Astrocyte of the spinal cord (primary cell): ENCODE results near the gene FOXN3.

ENCODE experiments used
- DNase-seq: peaks from one replicate; pipeline ENCODE4 v3.0.0; 2011; ENCODE audit warnings: low read depth, low spot score
- H3K4me3 ChIP-seq: 2 replicates; pipeline ENCODE4 v1.5.1; 2011; ENCODE audit warnings: low read depth, mild to moderate bottlenecking, low read length, moderate library complexity
- in situ Hi-C: cut with HindIII; loops from 2 replicates; pipeline ENCODE4 v1.10.0; 2017; ENCODE audit warnings: low sequenced_read_pairs
- TF ChIP-seq, protein P1 (sequence below): IDR thresholded peaks from 2 replicates; pipeline ENCODE4 v1.5.1; 2012; ENCODE audit warnings: low read depth, mild to moderate bottlenecking, low read length, inconsistent platforms

The FOXN3 gene

DNA sequence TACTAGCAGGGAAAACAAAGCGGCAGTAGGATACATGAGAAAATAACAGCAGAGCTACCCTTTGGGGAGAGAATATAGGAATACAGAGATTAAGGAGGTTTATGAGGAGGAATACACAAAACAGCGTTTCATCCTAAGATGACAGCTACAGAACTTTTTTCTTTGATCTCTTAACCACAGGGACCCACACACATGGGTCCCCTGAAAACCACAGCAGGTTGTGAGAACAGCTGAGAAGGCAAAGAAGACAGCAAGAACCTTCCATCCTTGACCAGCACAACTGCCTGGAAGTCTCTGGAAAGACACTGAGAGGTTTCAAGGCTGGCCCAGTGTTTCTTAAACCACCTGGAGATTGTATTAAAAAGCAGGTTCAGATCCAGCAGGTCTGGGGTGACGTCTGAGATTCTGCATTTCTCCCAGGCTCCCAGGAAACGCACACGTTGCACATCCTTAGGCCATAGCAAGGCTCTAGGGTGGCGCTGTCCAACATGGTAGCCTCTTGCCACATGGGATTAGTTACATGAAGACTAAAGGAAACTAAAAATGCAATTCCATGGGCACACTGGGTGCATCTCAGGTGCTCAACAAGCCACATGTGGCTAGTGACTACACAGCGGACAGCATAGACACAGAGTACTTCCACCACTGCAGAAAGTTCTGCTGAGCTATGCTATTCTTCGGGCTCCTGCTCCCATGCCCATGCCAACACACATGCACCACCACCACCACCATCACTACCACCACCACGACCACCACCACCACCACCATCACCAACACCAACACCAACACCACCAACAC is 92.3 kb downstream of the FOXN3 start:
- in situ Hi-C loops = no loop called here
- no peak overlapping the region for H3K4me3 ChIP-seq
- TF ChIP-seq, protein P1, sequence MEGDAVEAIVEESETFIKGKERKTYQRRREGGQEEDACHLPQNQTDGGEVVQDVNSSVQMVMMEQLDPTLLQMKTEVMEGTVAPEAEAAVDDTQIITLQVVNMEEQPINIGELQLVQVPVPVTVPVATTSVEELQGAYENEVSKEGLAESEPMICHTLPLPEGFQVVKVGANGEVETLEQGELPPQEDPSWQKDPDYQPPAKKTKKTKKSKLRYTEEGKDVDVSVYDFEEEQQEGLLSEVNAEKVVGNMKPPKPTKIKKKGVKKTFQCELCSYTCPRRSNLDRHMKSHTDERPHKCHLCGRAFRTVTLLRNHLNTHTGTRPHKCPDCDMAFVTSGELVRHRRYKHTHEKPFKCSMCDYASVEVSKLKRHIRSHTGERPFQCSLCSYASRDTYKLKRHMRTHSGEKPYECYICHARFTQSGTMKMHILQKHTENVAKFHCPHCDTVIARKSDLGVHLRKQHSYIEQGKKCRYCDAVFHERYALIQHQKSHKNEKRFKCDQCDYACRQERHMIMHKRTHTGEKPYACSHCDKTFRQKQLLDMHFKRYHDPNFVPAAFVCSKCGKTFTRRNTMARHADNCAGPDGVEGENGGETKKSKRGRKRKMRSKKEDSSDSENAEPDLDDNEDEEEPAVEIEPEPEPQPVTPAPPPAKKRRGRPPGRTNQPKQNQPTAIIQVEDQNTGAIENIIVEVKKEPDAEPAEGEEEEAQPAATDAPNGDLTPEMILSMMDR = no peak
- DNase-seq = no peak

DNA sequence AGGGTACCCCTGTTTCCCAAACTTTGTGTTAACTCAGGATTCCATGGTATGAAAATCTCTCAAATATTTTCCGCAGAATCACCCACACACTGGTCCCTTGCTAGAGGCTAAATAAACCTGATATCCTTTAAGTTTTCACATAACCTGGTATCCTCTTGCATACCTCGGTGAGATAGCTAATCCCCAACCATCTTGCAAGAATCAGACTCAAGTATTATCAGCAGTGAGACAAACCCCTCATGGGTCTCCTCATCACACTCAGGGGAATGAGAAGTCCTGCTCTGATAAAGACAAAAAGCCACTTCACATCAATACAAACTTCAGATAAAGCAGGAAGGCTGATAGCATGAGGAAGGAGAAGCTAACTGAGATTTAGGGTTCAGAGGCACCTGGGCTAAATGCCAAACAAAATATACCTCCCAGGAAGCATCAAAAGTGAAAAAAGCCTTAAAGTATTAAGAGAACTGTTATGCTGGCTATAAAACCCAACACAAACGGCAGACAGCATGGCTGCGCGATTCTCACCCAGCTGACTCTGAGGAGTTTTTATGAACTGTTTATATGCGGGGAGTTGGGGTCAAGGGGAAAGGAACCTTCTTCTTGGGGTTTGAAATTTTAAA is 96.5 kb downstream of the FOXN3 start:
- in situ Hi-C loops = no loop called here
- no peak overlapping the region for H3K4me3 ChIP-seq
- TF ChIP-seq, protein P1 = no peak
- DNase-seq = peak; percentile 49

DNA sequence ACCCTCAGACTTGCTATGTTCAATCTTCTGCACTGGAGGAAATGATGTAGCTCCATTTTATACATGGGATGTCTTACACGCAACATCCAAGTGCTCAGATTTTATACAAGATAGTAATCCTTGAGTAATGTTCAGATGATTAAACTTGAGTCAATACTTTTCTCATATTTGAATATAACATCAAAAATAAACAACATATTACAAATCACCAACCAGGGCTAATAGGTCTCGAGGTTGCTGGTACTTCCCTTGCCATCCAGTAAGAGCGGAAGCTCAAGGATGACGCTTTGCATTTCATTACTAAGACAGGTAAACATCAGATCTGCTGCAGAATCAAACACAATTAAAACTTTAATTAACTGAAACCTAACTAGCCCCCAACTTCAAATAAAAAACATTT is 97.3 kb downstream of the FOXN3 start:
- TF ChIP-seq, protein P1 = no peak
- in situ Hi-C loops = no loop called here
- no peak for DNase-seq
- H3K4me3 ChIP-seq = no peak overlapping the region

DNA sequence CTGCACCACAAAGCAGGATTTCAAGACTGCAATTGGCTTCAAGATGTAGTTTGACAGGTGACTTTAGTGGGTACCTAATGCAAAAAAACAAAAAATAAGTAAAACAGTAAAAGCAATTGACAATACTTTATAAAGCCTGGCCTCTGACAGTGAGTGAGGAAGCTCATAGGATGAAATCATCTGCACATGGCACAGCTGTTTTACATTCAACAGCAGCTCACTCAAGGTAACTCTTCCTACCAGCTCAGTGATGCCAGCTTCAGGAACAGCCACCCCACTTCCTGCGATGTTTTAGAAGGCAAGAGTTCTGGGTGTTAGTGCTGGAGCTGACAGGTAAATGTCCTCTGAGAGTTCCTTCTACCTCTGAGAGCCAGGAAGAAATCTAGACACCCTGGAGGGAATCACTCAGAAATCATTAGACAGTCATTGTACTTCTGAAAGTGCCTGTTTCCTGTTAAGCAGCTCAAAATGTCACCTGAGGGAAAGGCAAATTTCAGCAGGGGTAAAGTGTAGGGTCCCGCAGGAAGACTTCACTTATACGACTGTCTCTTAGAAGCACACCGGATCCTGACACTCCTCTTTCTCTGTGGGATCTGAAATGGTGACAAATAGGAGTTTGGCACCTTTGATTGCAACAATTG is 99.9 kb downstream of the FOXN3 start:
- in situ Hi-C loops = no loop called here
- no peak for DNase-seq
- TF ChIP-seq, protein P1 = no peak
- no peak overlapping the region for H3K4me3 ChIP-seq

DNA sequence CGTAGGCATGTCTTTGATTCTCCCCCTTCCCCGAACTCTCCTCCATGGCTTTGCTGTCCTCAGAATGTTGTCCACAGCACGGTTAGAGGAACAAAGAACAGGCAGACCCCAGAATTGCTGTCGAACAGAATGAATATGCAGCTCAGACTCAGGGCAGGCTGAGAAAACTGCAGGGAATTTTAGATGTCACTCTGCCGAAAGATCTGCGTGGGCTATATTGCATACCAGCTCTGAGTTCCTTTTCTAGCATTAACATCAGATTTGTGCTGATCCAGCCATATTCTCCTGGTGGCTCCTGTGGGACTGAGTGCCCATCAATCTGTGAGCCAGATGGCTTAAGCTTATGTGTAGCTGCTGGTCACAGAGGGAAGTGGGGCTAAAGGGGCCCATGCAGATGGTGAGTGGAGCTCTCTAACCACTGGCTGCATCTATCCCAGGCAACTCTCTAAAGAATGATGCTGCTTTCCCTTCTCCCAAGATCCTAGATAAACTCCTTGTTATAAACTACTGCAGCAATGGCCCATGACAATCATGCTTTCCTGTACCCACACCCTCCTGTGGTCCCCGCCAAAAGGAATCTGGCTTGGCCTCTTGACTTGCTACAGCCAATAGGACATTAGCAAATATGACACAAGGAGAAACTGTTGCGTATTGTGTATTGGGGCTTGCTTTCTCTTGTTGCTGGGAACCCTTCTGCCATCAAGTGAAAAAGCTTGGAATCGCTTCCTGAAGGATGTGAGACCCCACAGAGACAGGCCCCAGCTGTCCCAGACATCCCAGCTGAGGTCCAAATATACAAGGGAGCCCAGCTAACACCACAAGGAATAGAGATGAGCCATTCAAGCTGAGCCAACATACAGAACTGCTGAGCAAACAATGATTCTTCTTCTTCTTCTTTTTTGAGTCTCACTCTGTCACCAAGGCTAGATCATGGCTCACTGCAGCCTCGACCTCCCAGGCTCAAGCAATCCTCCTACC is 101.3 kb downstream of the FOXN3 start:
- in situ Hi-C loops = no loop called here
- no peak for DNase-seq
- H3K4me3 ChIP-seq = no peak overlapping the region
- TF ChIP-seq, protein P1 = no peak

DNA sequence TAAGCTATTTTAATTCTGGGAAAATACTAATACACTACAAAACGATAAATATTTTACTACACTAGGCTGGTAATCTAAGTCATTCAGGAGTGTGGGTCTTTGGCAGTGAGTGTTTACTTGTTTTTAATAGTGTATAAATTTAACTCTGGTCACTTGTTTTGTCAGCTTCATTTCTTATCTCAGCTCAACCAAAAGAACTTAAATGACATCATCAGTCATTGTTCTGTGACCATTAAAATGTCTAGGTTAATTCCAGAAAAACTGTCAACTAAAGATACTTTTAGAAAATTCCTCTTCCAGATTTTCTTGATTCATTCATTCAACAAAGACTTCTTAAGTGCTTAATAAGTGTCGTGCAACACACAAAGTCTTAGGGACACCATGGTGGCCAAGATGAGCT is 102.8 kb downstream of the FOXN3 start:
- TF ChIP-seq, protein P1 = no peak
- in situ Hi-C loops = no loop called here

More for the DNA sequence above, 102.8 kb downstream of the FOXN3 start:
- H3K4me3 ChIP-seq = no peak overlapping the region
- no peak for DNase-seq
